Lower lobe of right lung (tissue), 2 donors: ENCODE measurements around the gene TMEM235. TPM values are rescaled to one million over a fixed set of nuclear protein-coding genes. Genes with fewer than 3 reads are reported as not detected.

Experiments used
- ATAC-seq, 2 donors: fragments of 200-7000 bp; cut with Tn5 transposase; one replicate each; pipeline ENCODE4 v1.9.1; 2020 to 2022; ENCODE audit warnings: mild to moderate bottlenecking in 2 of 2, moderate library complexity in 2 of 2
- DNase-seq: peaks from one replicate; pipeline ENCODE4 v3.0.0-alpha.2; 2020
- H3K27ac ChIP-seq: fragments of 200-600 bp; one replicate; pipeline ENCODE4 v1.8.0; 2022
- H3K27me3 ChIP-seq: fragments of 200-600 bp; one replicate; pipeline ENCODE4 v1.8.0; 2022; ENCODE audit warnings: low read depth
- H3K36me3 ChIP-seq: fragments of 200-600 bp; one replicate; pipeline ENCODE4 v1.8.0; 2022; ENCODE audit warnings: mild to moderate bottlenecking
- H3K4me1 ChIP-seq: fragments of 200-600 bp; one replicate; pipeline ENCODE4 v1.8.0; 2022
- H3K4me3 ChIP-seq: fragments of 200-600 bp; one replicate; pipeline ENCODE4 v1.8.0; 2022; ENCODE audit warnings: mild to moderate bottlenecking
- H3K9me3 ChIP-seq: fragments of 200-600 bp; one replicate; pipeline ENCODE4 v1.8.0; 2022
- intact Hi-C: fragments of 100-400 bp; cut with DNase I; formaldehyde crosslinking; loops from one replicate; pipeline ENCODE4 v1.11.0; 2022
- total RNA-seq: library from RNA; stranded (reverse); fragmentation: NEBNext Ultra II Directional; extraction: Animal tissue kit (Norgen Biotek cat#: 25700); gene quantifications from one replicate; pipeline ENCODE4 v1.2.1, GENCODE V29; 2021
- TF ChIP-seq, protein P1 (sequence below): fragments of 200-600 bp; IDR thresholded peaks from one replicate; pipeline ENCODE4 v1.8.0; 2022; ENCODE audit warnings: antibody characterized with exemption, mild to moderate bottlenecking
- donor health status: DM: no; HTN: yes; CAD: no; lungs with severe emphysema.

TMEM235 gene
- total RNA-seq, 1 donor from 2014 or later: not detected

DNA sequence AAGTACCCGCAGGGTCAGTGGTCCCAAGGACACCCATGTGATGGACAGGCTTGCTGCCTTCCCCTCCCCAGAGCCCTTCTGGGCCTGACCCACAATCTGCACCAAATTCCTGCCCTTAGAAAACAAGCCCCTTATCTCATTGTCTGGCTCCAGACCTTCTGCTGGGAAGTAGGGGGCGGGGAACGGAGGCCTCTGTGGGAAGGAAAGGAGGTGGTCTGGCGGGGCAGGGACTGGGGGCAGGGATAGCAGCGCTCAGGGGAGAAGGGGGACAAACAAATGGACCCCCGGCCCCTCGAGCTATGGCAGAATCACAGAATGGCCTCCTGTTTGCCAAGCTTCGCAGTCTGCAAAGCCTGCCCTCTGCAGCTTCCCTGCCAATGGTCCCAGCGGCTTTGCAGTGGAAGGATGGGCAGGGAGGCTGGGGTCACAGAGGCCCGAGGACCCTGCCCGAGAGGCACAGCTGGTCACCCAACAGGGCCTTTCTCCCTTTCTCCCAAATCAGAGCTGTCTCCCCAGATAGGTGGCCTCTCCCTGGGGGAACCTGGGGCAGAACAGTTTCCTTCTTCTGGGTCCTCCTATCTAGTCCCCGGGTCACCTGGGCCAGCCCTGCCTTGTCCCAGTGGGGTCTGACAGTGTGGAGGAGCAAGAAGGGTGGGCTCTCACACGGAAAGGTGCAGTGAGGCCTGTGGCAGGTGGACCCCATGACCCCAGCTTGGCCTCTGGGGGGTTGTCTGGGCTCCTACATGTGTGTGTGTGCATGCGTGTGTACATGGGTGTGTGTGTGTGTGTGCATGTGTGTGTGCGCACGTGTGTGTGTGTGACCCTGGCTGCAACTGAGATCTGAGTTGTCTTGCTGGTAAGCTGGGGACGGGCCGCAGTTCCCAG lies 25.5 kb downstream of the TMEM235 start:
- TF ChIP-seq, protein P1, sequence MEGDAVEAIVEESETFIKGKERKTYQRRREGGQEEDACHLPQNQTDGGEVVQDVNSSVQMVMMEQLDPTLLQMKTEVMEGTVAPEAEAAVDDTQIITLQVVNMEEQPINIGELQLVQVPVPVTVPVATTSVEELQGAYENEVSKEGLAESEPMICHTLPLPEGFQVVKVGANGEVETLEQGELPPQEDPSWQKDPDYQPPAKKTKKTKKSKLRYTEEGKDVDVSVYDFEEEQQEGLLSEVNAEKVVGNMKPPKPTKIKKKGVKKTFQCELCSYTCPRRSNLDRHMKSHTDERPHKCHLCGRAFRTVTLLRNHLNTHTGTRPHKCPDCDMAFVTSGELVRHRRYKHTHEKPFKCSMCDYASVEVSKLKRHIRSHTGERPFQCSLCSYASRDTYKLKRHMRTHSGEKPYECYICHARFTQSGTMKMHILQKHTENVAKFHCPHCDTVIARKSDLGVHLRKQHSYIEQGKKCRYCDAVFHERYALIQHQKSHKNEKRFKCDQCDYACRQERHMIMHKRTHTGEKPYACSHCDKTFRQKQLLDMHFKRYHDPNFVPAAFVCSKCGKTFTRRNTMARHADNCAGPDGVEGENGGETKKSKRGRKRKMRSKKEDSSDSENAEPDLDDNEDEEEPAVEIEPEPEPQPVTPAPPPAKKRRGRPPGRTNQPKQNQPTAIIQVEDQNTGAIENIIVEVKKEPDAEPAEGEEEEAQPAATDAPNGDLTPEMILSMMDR: no peak
- intact Hi-C loops: no loop called here
- DNase-seq: no peak
- peak overlapping the region; percentile 87 for H3K27ac ChIP-seq
- no peak overlapping the region for H3K4me3 ChIP-seq
- H3K4me1 ChIP-seq: peaks cover 57% of the 10 kb centered on the region
- no peaks in the 10 kb centered on the region for H3K36me3 ChIP-seq
- ATAC-seq: no peak
- no peaks in the 10 kb centered on the region for H3K9me3 ChIP-seq
- H3K27me3 ChIP-seq: no peaks in the 10 kb centered on the region

GRCh38 chr17:78257810-78258322 lies 26.4 kb downstream of the TMEM235 start:
- Histone ChIP-seq H3K27me3 (no peaks in the 10 kb centered on the region), H3K36me3 (no peaks in the 10 kb centered on the region), H3K27ac (peak overlapping the region; percentile 87), H3K4me1 (peaks cover 61% of the 10 kb centered on the region), H3K9me3 (no peaks in the 10 kb centered on the region), H3K4me3 (no peak overlapping the region)
- intact Hi-C loops: no loop called here
- peak; percentile 70 for DNase-seq
- peak; percentile 2 to 14 for ATAC-seq
- TF ChIP-seq, protein P1: no peak

DNA sequence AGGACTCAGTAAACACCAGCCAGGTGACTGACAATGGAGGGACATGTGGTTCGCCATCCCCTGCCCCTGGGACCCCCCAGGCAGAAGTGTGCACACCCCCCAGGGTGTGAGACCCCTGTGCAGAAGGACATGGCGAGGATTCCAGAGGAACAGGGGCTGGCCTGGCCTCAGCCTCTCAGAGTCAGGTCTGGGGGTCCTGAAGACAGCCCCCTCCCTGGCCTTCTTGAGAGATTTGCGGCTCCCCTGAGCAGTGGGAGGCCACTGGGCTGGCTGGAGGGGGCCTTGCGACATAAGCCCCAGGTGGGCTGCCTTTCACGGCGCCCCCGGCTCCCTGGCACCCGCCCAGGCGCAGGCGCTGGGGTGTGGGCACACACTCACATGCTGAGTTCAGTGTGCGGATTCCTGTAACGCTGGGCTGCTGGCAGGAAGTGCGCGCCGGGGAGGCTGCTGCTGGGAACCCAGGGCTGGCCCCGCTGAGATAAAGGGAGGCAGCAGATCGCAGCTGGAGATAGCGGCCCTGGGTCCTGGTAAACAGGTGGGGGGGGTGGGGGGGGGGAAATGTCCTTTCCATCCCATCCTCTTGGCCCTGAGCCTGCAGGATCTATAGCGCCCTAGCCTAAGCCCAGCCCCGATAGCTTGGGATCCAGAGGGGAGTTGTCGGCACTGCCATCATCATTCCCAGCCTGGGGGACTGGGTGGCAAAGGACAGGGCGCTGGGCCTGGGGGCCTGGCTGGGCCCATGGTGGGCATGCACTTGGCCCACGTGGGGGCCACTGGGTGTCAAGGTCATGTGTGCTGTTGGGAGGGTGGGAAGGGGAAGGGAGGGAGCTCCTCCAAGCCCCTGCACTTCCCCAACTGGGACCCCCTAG lies 27.1 kb downstream of the TMEM235 start:
- intact Hi-C loops: no loop called here
- Histone ChIP-seq H3K9me3 (no peaks in the 10 kb centered on the region), H3K36me3 (no peaks in the 10 kb centered on the region), H3K27me3 (no peaks in the 10 kb centered on the region), H3K4me1 (peaks cover 61% of the 10 kb centered on the region), H3K27ac (peak overlapping the region; percentile 87), H3K4me3 (peak overlapping the region; percentile 9)
- DNase-seq (peak; percentile 86), ATAC-seq (peak; percentile 26 to 61)
- TF ChIP-seq, protein P1: no peak

DNA sequence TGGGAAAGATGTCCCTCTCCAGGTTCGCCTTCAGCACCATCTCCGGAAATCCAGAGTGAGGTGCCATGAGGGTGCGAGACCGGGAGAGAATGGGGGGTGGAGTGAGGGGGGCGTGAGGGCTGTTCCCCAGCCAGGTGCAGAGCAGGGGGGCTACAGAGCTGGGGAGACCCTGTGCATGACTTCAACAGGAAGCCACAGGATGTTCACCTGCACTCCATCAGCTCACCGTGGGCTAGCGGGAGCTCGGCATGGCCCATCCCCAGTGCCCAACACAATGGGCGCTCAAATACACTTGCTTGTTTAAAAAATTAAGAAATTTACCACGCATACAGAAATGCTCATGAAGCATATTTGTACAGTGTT lies 27.7 kb downstream of the TMEM235 start:
- Histone ChIP-seq H3K27me3 (no peaks in the 10 kb centered on the region), H3K9me3 (no peaks in the 10 kb centered on the region), H3K4me3 (peak overlapping the region; percentile 9), H3K4me1 (peaks cover 62% of the 10 kb centered on the region), H3K27ac (peak overlapping the region; percentile 87), H3K36me3 (no peaks in the 10 kb centered on the region)
- TF ChIP-seq, protein P1: no peak
- DNase-seq (no peak), ATAC-seq (no peak)
- intact Hi-C loops: no loop called here

DNA sequence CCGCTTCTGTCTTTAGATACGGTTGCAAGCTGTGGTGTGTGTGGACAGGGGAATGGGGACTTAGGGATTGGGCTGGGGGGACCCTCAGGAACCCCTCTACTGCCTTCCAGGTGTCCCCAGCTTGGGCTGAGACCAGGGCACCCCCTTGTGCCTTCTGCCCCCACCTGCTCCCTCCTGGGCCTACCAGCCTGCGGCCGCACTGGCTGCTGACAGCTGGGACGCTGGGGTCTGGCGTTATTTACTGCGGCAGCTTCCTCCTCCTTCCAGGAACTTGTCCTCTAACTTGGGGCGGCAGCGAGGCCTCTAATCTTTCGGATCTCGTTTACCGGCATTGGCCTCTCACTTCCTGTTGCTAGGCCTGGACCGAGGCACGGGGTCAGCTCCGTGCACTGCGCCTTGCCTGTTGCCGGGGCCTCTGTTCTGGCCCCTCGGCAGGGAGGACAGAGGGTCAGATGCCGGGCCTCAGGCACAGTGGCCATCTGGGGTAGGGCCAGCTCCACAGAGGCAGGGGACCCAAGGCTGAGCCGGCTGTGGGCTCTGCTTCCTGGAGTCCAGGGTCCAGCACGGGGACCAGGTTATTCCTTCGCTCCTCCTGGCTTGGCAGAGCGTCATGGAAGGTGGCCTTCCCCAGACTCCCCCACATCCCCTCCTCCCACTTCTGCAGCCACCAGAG lies 31.8 kb downstream of the TMEM235 start:
- Histone ChIP-seq H3K36me3 (no peaks in the 10 kb centered on the region), H3K4me3 (no peak overlapping the region), H3K9me3 (no peaks in the 10 kb centered on the region), H3K27me3 (no peaks in the 10 kb centered on the region), H3K27ac (peak overlapping the region; percentile 85), H3K4me1 (peaks cover 54% of the 10 kb centered on the region)
- ATAC-seq (peak; percentile 37 to 39), DNase-seq (peak; percentile 80)
- TF ChIP-seq, protein P1: no peak
- intact Hi-C loops: no loop called here
